Subcutaneous adipose tissue (tissue), 4 donors: ENCODE results near the gene VOPP1. TPM values are rescaled to one million over a fixed set of nuclear protein-coding genes. Genes with fewer than 3 reads are reported as not detected.

Experiments used
- CTCF ChIP-seq: fragments of 450-650 bp; IDR thresholded peaks from one replicate; pipeline ENCODE4 v1.5.1; 2016; ENCODE audit warnings: low read depth, mild to moderate bottlenecking, control low read depth, antibody characterized with exemption, moderate library complexity
- total RNA-seq, 4 donors: library from RNA; depleted of rRNA; stranded (reverse); fragments of >200 nt; gene quantifications; one replicate each; pipeline ENCODE4 v1.1.0, GENCODE V29; 2016

VOPP1 gene
- total RNA-seq, 4 donors from 2014 or later = 36.9 to 60.5 (median 46.1) TPM

DNA sequence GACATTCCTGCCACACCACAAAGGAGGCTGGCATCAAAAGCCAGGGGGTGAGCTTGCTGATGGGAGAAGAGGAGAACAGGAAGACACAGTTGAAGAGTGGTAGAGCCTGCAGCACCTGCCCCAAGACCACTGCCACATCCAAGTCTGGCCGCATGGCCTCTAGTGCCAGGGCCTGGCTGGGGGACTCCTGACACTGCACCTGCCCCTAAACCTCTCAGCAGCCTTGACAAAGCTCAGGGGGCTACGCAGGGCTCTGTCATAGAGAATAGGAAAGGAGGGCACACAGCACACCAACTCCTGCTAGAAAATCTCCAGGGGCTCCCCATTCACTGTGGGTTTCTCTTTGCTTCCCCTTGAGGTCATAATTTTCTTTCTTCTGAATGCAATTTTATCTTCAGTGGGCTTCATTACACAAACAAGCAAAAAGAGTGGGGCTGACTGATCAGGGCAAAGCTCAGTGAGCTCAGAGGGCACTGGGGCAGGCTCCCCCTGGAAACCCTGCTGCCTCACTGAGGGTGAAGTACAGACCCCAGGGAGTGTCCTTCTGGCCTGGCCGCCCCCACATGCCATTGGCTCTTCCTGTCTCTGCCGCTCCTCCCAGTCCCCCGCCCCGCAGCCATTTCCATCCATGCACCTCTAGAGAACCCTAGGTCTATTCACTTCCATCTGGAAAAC is 37.2 kb downstream of the VOPP1 start:
- TF ChIP-seq CTCF = no peak

DNA sequence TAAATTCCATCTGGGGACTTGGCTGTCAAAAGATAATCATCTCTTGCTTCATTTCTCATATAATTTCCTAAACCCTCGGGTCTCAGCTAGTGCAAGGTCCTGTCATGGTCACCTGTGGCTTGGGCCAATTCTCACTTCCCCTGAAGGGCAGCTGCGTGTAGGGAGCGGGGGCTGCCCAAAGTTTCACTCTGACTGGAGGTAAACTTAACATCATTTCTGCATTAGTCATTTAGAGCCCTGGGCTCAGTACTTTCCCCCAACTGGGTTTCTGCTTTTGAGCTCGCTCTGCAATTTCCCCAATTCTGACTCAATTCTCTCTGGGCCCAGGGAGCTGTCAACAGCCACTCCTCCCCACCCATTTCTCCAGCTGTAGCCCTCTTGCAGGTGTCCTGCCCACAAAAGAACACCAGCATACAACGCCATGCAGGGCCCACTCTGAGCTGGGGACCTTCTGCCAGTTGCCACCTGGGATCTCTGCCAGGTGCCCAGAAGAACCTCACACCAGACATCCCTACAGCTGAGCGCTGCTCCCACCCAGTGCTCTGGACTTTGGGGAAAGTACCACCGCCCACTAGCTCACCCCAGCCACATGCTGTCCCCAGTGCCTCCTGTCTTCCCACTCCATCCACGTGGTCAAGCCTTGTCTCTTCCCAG is 37.9 kb downstream of the VOPP1 start:
- TF ChIP-seq CTCF = no peak

GRCh38 chr7:55533729-55534080 is 38.6 kb downstream of the VOPP1 start:
- no peak for TF ChIP-seq CTCF

DNA sequence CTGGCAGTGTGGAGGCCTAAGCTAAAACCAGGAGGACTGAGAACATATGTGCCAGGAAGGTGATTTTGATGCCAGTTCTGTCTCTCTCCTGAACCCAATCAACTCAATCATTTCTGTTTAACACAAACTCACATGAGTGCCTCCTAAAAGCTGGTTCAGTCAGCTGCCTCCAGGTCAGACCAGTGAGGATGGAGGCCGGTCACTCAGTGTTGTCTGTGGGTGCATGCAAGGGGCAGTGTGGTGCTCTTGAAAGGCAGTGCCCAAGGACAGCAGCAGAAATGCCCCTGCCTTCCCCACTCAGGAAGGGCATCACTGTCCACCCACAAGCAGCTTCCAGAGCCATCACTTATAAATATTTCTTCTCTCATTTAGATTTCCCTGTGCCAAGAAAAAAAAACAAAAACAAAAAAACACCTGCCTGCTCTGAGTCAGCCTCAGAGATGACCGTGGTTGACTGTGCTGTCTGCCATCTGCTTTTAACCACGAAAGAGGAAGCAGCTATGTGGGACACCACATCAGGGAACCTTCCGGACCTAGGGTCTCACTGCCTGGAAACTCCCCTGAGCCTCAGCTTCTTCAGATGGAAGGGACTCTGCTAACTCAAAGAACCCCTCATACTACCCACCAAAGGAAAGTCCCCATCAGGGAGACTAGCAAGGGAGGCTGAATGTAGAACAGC is 39.1 kb downstream of the VOPP1 start:
- no peak for TF ChIP-seq CTCF

DNA sequence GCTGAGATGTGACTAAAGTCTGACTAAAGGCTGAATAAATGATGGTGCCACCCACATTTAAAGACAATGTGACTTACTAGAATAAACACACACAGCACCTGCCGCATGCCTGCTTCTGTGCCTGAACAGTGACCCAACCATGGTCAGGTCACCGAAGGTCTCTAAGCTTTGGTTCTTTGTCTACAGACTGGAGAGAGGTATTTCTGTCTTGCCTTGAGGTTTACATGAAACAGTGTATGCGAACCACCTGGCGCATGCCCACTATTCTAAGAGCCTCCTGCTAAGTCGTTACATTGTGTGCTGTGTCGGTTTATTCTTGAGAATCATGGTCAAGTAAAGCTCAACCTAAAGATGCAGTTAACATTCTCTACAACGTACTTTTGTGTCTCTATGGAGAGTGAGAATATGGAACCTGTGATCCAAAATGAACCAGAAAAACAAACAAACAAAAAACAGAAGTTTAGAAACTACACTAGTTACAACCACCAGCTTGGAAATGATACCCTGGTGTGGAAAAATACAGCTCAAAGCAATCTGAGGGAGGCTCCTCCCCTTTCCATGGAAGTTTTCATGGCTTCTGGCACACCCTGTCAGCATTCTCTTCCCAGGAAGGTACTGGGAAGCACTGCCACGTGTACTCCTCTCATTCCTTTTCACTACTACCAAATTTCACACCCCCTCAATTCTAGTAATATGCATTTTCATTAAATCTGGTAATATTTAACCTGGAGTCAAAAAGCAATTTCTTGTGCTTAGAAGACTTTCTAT is 40.0 kb downstream of the VOPP1 start:
- no peak for TF ChIP-seq CTCF

GRCh38 chr7:55531536-55531935 is 40.8 kb downstream of the VOPP1 start:
- TF ChIP-seq CTCF = no peak

GRCh38 chr7:55527307-55527706 is 45.0 kb downstream of the VOPP1 start:
- no peak for TF ChIP-seq CTCF
